Stimulated activated CD4-positive, alpha-beta T cell treated with anti-CD3 and anti-CD28 coated beads, Interleukin-12 subunit alpha, Interleukin-12 subunit beta, amount 100 ng/mL, for 4 hours (primary cell): ENCODE measurements around the gene SLIT2.

Experiments
- DNase-seq: peaks from one replicate; pipeline ENCODE4 v3.0.0-alpha.2; 2020

SLIT2 gene

DNA sequence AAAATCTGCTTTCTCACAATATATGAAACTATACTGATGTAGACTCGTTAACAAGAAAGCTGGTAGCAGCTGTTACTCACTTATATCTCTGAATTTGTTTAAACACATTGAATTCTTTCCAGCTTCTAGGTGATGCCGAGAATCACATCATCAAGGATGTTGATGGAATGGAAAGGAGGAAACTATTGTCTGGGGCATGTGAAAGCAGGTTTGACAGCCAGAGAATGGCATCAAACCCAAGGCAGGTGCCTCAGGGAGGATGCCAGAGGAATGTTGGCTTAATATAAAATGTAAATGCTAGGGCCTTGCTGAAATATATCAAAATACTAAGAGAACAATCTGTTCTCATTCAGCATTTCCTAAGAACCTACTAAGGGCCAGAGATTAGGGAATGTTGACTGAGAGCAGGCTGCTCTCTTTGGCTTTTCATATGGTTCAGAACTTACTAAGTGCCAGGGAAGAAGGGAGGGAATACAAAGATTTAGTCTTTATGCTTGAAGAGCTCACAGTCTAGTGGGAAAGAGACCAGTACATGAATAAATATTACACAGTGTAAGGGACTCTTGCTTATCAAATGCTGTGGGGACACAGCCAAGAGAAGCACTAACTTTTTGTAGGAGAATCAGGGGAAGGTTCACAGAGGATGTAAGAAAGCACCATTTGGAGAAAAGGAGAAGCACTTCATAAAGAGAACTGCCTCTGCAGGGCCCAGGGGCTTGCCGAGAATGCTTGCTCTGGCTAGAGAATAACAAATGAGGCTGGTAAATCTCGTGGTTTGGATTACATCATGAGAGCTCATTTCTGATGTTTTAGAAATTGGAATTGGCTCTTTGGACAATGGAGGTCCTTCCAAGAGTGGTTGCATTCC lies 14.7 kb downstream of the SLIT2 start:
- no peak for DNase-seq

GRCh38 chr4:20268028-20268427 lies 16.3 kb downstream of the SLIT2 start:
- DNase-seq = no peak

DNA sequence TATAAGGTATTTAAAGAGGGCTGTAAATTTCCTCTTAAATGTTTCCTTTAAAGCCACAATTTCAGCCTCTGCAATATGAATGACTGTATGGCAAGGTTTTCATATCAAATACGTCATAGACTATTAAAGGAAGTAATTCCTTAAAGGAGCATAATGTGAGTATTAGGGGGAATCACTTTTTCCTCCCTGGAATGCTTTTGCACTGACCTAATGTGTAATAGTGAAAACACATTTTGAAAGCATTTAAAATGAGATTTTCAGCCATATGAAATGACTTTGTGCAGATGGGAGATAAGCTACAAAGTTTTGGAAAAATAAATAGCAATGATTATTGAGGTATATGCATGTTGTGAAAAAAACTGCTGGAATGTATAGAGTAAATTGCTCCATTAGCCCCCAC lies 17.6 kb downstream of the SLIT2 start:
- no peak for DNase-seq

- no peak for DNase-seq
These were observed 20.2 kb downstream of the SLIT2 start for GRCh38 chr4:20271950-20272349.

DNA sequence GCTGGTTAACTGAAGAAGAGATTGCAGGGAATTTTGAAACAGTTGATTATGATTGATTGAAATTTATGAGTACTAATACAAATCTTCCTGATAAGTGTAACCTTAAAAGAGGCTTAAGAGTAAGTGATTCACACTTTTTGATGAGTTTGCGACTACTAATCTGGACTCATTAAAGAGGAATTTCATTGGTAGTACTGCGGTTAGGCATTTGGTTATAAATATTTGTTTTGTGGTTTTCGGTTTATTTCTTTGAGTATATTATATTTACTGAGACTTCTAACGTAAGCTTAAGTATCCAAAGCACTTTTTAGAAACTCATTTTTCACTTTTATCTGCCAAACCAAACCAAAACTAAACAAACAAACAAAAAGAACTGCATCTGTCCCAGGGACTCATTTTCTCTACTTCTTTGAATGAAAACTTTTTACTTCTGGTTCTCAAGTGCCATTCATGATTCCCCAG lies 20.7 kb downstream of the SLIT2 start:
- no peak for DNase-seq

- no peak for DNase-seq
These were observed 22.1 kb downstream of the SLIT2 start for GRCh38 chr4:20273793-20274192.

- DNase-seq = no peak
These were observed 25.1 kb downstream of the SLIT2 start for GRCh38 chr4:20276848-20277247.

DNA sequence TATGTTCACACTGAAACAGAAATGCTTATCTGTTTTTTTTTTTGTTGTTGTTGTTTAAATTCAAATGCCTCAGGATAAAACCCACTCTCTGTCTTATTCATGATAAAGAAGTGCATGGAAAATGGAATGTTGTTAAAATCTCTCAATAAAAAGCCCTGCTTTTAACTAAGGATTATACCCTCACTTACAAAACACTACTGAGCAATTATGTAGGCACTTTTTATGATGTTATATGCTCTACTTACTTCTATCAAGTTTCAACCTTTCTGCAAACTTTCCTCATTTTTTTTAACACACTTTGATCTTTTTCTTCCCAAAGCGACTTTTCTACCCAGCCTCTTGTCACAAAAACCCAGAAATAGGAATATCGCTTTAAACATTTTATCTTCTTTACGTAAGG lies 26.5 kb downstream of the SLIT2 start:
- no peak for DNase-seq

DNA sequence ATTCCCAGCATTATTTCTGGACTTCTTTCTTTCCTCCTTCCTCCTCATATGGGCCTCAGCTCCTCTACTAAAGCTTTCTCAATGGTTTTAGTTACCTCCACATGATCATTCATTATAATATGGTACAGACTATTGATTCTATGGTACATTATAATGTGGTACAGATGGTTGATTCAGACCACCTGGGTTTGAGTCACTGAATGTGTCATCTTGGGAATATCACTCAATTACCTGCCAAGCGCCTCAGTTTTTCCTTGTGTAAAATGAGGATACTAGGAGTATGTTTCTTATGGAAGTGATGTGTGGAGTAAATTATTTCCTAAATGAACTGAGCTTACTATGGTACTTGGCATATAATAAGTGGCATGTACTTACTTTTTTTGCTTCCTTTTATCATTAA lies 27.7 kb downstream of the SLIT2 start:
- DNase-seq = no peak

DNA sequence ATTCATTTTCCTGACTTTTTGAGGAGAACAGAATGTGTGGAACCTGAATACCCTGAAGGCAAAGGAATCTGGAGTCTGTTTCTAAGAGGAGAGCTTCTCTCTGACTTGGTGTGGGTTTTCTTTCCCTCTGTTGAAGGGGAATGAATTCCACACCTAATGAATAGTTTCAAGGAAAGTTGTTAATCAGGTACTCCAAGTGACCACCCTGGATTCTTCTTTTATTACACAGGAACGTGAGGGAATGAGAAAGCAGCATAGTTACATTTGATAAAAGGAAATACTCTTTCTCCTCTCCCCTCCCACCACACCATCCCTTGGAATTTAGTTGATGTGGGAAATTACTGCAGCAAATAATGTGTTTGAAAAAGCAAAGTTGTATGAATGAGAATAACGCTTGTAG lies 29.7 kb downstream of the SLIT2 start:
- DNase-seq = no peak

GRCh38 chr4:20283039-20283438 lies 31.3 kb downstream of the SLIT2 start:
- DNase-seq = no peak

- no peak for DNase-seq
These were observed 33.3 kb downstream of the SLIT2 start for GRCh38 chr4:20284990-20285389.

- DNase-seq = no peak
These were observed 35.5 kb downstream of the SLIT2 start for GRCh38 chr4:20287246-20287645.

DNA sequence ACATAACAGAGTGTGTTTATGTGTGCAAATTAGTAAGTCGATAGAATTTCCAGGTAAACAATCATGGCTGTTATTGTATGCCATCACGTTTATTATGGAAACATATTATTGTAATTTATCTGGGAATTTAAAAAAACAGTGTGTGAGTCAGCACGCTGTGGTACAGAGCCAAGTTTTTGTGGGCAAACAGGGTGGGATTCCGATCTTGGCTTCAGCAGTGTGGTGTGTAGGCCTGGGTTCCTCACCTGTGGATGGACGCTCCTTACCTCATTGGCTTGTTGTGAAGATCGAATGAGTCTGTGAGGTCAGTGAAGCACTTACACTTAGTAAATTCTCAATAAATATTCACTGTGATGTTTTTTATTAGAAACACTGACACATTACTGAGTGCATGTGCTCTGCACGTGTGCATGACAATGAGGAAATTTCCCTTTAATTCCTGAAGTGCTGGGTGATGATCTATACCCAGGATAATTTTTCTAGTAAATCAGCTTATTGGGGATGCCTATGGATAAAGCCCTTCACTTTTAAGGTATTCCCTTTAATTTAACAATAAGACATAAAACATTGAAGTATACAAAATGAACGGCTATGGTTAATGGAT lies 36.4 kb downstream of the SLIT2 start:
- no peak for DNase-seq

- DNase-seq = no peak
These were observed 37.3 kb downstream of the SLIT2 start for GRCh38 chr4:20288846-20289512.

- DNase-seq = no peak
These were observed 38.1 kb downstream of the SLIT2 start for GRCh38 chr4:20289782-20290181.

- no peak for DNase-seq
These were observed 41.0 kb downstream of the SLIT2 start for GRCh38 chr4:20292739-20293138.

- DNase-seq = no peak
These were observed 45.6 kb downstream of the SLIT2 start for GRCh38 chr4:20297261-20297660.

DNA sequence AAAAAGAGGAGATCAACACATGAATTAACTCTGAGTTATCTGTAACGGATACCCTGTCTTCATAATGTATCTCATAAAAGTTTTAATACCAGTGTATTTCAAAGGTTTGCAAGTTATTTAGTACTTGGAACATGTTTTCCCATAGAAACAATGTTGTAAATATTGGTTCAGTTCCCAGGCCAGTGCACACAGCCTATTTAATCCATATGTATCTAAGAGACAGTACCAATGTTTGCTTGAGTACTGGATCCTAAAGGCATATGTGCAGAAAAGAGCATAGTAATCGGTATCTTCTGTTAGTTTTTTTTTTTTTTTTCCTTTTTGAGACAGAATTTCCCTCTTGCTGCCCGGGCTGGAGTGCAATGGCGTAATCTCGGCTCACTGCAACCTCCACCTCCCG lies 46.1 kb downstream of the SLIT2 start:
- no peak for DNase-seq

GRCh38 chr4:20298455-20298854 lies 46.8 kb downstream of the SLIT2 start:
- no peak for DNase-seq

- no peak for DNase-seq
These were observed 47.3 kb downstream of the SLIT2 start for GRCh38 chr4:20298986-20299385.

DNA sequence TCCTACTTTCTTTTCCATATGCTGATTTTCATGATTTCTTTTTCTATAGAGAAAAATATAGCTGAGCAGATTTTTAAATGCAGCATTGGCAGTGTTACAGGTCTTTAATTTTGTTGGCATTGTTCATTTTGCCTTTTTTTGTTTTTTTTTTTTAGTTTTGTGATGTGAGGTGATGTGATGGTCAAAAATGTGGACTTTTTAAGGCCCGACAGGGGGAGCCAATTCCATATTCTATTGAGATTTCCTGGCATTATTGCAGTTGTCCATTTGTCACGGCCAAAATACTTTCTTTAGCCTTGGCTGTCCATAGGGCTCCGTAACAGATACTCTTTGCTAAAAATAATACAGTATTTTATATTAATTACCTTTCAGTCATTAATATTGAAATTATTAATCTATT lies 47.8 kb downstream of the SLIT2 start:
- DNase-seq = no peak

DNA sequence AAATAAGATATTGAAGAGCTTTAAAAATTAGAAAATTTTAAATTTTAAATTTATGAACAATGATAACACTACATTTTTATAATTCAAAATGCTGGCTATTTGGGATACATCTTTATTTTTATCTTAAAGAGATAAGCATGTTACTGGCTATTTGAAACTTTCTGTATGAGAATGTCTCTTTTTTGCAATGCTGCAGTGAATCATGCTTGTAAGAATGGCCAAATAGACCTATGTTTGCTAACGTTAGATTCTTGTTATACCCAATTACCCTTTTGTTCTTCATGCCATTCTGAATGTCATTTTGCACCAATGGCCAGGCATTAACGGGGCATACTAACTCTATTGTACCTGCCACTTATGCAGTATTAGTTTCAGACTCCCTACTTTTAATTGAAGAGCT lies 49.5 kb downstream of the SLIT2 start:
- DNase-seq = no peak
